Hematopoietic multipotent progenitor cell (in vitro differentiated cells): ENCODE measurements around the gene SAC3D1. TPM values are rescaled to one million over a fixed set of nuclear protein-coding genes. Genes with fewer than 3 reads are reported as not detected.

Source experiments
- DNase-seq, 3 donors: peaks; one replicate each; pipeline ENCODE4 v3.0.0-alpha.2; 2011 to 2015; ENCODE audit warnings: low read depth in 2 of 3, low spot score in 2 of 3
- total RNA-seq: library from RNA; depleted of rRNA; stranded (reverse); fragments of >200 nt; gene quantifications from one replicate; pipeline ENCODE4 v1.2.3, GENCODE V29; 2012

Gene SAC3D1
- total RNA-seq, 1 donor, result 12.4 TPM

DNA sequence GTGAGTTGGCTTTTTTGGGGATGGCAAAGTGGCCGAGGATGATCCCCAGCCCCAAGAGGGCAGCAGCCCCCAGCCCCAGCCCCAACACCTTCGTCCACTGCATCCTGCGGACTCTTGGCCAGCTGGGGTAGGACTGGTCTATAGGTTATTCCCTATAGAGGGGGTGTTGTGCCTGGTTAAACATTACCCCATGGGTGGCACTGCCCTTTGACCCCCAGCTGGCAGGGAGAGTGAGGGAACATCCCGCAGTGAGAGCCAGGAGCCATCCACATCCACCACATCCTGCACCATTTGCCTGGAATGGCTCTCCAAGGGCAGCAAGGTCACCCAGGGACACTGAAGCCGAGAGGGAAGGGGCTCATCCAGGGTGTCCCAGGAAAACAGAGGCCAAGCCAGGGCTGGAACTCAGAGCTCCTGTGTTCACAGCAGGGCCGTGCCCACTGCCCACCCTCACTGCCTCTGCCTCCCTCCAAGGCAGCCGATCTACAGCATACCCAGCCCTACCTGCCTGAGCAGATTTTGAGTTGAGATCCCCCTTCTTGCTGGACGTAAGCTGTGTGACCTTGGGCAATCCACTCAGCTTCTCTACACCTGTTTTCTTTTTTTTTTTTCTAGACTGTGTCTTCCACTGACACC lies 17.5 kb downstream of the SAC3D1 start, which contains the start of gene NAALADL1:
NAALADL1 (minus strand) TSS at position 135 of the 636 bp plus-strand sequence; CDS start at position 103, 32 bp downstream.
- DNase-seq, result no peak

DNA sequence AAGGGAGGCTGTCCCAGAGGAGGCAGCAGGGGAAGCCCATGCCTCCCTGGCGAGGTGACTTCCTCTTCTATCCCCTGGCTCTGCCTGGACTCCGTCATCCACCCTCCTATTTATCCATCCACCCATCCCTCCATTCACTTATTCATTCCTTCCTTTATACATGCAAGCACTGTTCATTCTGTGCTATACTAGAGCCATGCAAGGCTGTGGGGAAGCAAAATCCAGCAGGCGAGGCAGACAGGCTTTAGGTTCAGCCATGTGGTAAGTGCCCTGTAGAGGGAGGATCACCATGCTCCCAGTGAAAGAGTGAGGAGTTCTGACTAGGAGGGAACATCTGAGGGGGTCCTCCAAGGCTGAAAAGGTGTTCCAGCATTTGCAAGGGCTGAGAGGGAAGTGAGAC lies 18.5 kb downstream of the SAC3D1 start:
- DNase-seq, result no peak

DNA sequence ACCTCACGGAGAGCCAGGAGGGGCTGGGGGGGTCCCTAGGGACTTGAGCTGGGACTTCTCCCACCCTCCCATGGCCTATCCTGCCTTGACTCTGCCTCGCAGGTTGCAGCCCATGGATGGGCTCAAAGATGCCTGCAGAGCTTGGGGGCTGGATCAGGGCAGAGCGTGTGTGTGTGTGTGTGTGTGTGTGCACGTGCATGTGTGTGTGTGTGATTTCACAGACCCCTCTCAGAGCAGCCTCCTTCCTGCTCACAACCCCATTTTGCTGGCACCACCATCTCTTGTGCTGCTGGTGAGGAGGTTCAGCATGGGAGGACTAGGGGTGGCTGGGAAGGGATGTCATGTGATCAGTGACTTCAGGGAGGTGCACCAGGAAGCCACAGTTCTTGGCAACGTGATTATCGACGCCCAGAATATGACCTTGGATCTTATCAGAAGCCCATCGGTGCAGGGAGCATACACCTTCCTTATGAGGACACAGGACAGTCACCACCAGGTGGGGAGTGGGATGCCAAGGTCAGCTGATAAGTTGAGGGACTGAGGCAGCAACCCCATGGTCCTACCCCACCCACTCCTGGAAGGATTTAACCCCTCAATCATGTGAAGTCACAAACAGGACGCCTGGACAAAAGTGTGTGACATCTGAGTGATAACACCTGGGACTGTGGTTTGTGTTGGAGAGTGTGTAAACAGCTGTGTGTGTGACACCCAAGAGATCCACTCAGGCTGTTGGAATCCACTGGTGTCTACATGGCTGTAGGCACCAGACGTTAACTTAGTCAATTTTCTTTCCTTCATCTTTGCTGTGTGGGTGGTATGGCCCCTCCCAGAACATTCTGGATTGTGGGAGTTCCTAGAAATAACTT lies 19.2 kb downstream of the SAC3D1 start:
- DNase-seq, result no peak

DNA sequence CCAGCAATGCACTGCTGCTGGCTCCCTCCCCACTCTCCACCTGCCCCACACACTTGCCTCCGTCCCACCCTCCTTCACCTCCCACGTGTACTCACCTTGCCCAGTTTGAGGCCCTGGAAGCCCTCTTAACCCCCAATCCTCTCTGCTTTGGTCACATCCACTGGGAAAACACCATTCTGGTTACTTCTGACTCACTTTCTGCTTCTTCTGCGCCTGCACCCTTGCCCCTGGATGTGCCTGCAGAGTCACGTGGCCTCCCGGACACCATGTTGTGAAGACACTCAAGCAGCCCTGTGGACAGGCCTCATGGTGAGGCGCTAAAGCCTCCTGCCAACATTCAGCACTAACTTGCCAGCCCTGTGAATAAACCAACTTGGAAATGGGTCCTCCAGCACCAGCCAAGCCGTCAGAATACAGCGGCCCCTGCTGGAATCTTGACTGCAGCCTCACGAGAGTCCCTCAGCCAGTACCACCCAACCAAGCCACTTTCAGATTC lies 20.0 kb downstream of the SAC3D1 start:
- peak in 1 of 3 donors; percentile 27 for DNase-seq

DNA sequence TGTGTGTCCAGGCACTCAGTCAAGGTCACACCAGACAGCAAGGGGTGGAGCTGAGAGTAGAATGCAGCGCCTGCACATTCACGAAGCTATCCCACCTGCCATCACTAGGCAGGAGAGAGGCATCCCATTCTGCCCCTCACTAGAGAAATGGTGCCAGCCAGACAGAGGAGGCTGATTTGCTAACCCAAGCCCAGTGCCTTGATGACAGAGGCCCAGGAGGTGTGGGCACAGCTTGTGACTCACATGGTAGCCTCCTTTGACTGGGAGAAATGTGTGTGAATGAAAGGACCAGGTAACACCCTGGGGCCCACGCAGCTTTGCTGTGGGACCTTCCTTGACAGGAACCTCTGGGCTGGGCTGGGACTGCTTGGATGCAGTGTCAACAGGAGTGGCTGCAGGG lies 22.5 kb downstream of the SAC3D1 start:
- DNase-seq, result no peak

DNA sequence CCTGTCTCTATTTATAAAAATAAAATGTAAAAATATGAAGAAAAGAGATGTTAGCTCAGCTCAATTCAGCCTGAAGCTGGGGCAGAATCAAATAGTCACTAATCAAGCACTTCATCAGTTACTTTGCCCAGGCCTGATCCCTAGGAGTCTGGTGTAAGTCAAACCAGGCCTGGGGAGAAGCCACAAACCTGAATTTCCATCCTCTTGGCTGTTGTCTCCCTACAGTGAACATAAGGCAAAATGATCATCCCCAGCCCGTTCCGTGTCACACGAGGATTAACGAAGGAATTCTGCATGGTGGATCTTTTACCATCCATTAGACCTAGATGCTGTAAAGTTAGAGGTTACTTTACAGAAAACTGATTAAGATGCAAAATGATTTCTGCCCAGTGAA lies 23.8 kb downstream of the SAC3D1 start:
- DNase-seq, result no peak

DNA sequence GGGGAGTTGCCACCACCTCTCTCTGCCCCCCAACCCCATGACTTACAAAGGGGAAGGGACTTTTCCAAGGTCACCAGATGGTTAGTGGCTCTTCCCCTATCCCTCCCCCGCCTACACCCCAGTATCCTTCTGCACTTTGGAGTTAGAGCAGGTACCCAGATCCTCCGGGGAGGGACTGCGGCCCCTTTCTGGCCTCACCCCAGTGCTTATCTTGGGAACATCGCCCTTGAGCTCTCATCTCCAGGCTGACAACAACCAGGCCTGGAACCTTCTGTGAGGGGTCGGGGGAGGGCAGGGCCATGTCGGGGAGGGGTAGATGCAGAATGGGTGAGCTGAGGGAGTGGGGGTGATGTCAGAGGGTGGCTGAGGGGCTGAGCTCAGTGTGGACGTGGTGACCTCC lies 24.8 kb downstream of the SAC3D1 start:
- DNase-seq, result no peak

DNA sequence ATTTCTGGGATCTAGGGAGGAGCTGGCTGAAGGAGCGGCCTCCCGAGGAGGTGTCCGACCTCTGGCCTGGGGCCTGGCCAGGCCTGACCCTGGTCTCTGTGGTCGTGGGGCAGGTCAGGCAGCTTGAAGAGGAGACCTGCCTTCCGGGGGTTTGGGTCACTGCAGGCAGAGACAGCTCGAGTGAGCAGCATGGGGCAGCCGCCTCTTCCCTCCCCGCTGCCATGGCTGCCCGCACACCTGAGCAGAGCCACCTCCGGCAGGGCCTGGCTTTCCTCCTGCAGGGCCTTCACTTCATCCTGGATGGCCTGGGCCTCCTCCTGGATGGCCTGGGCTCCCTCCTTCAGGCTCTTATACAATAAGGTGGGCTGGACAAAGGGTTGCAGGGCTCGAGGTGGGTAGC lies 25.3 kb downstream of the SAC3D1 start:
- DNase-seq, result no peak

DNA sequence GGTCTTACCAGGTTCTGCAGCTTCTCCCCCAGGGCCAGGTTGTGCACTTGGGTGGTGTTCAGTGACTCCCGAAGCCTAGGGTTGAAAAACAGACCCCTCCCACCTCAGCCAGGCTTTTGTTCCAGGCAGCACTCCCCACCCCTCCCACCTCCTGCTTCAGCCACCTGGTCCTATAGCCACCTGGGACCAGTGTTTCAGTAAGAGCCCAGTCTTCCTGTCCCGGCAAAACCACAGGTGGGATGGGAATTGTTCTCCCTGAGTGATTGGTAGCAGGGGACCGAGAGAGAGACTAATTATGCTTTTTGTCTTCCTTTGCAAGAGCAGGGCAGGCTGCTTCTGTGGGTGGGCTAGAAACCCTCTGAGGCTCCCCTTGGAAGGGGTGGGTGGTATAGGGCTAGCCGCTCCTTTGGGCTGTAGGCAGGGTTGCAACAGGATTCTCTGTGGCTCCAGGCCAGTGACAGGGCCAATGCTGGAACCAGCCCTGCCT lies 25.8 kb downstream of the SAC3D1 start:
- DNase-seq, result no peak

DNA sequence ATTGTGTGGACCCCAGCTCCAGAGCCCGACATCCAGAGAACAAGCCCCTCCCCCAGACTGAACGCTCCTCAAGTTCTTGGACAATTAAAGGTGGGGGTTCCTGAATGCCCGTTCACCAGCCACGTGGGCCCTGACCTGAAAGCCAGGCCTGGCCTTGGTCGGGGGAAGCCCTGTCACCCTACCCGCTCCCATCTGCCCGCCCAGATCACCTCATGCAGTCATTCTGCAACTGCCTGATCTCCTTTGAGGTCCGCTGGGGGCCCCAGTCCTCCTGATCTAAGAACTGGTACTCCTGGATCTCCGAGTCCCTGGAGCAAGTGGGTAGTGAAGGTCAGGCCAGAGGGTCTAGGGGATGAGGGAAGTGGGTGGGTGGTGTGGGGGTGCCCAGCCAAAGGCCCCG lies 26.4 kb downstream of the SAC3D1 start:
- DNase-seq, result no peak

DNA sequence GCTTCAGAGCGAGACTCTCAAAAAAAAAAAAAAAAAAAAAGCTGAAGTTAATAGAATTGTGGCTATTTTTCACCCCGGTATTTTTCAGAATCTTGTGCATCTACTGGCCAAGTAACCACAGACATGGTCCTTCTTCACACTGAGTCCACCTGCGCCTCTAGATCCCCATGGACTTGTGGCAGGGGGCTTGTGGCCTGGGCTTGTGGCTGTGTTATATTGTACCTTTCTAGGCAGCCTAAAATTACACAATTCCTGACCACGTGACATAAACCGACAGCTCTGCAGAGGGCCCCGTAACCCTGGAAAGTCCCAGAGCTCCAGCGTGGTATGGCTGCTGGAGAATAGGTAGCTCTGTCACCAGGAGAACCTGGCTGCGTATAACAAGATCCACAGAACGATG lies 28.2 kb downstream of the SAC3D1 start:
- peak in 1 of 3 donors; percentile 41 for DNase-seq

DNA sequence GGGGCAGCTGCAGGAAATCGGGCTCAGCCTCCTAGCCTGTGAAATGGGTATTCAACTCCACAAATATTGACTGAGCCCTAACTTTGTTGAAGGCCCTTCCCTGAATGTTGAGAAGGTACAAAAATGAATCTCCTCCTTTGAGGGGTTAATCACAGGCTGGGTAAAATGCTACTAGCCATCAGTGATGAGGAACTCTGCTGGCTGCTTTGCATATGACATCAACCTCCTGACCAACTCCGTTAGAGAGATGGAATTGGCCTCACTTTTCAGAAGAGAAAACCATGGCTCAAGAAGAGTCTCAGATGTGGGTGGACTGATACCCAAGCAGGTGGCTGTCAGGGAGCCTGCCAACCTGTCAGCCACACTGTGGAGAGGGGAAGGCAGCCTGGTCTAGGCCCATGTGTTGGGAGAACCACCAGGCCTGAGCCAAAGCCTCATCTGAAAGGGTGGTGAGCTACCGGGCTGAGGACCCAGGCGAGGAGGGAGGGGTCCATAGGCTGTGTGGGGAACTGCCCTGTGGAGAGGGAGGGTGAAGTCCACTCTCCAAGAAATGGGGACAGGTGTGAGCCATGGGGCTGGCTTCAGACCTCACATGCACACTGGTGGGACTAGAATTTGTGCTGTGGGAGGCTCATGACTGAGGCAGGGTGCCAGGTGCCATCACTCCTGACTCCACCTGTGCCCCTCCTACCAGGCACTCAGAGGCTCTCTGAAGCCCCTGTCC lies 31.1 kb downstream of the SAC3D1 start:
- DNase-seq, result no peak

DNA sequence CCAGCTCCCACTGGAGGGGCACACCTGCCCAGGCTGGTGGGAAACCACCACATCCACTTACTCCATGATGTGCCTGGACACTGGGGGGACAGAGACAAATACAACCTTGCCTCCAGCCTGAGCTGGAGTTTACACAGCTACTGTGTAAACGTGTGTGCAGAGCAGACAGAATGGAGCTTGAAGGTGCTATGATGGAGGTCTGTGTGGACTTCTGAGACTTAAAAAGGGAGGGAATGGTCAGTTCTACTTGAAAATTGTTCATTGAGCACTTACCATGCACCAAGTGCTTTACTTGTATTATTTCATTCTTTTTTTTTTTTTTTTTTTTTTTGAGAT lies 31.6 kb downstream of the SAC3D1 start:
- DNase-seq, result no peak

DNA sequence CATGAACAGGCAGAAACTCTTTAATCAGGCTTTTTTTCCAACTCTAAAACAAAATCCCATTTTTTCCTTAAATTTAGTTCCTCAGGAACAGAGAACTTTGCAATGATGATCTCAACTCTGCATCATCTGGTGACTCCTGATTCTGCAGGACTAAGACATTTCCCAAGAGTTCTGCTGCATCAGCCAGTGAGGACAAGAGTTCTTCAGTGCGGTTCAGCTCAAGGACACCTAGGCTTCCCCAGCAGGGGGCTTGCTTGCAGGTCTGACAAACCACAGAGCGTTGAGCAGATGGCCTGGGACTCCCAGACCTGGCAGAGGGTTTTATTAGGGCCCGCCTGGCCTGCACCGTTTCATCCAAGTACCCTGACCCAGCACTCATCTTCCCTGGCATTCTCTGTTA lies 36.4 kb downstream of the SAC3D1 start:
- DNase-seq, result no peak

DNA sequence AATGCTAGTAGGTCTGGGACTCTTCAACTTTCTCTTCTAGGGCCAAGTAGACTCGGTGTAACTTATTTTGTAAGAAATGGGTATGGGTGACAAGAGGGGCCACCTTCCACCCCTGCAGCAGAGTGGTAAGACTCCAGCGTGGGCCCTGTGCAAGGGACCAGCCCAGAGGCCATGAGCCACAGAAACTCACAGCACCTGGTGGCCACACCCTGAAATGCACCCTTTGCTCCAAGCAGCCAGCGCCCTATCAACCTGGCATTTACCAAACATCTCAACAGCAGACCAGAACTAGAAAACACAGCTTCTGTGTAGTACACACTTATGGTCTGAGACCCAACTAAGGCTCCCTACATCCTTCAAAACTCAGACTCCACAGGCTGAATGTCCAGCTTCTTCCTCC lies 37.1 kb downstream of the SAC3D1 start:
- DNase-seq, result peak; percentile 44 to 82 (median 66)

DNA sequence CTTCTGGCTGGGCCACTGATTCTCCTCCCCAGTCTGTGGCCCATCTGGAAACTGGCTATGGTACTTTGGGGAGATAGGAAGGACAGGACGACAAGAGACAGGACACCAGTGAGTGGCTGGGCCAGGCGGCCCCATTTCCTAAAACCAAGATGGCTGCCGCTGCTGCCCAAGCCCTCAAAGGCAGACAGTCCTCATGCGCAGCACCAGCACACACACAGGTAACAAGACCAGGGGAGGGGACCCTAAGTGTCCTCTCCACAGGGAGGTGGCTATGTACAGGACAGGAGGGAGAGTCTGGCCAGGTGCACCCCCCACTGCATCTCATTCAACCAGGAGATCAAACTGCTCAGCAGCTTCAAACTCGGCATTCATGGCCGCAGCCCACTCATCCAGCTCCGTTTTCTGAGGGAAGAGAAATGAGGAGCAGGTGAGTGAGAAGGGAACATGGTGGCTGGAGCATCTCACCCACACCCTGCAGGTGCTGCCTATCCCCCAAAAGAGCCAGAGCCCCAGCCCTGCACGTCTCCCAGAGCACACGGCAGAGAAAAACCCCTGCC lies 37.9 kb downstream of the SAC3D1 start:
- DNase-seq, result no peak

DNA sequence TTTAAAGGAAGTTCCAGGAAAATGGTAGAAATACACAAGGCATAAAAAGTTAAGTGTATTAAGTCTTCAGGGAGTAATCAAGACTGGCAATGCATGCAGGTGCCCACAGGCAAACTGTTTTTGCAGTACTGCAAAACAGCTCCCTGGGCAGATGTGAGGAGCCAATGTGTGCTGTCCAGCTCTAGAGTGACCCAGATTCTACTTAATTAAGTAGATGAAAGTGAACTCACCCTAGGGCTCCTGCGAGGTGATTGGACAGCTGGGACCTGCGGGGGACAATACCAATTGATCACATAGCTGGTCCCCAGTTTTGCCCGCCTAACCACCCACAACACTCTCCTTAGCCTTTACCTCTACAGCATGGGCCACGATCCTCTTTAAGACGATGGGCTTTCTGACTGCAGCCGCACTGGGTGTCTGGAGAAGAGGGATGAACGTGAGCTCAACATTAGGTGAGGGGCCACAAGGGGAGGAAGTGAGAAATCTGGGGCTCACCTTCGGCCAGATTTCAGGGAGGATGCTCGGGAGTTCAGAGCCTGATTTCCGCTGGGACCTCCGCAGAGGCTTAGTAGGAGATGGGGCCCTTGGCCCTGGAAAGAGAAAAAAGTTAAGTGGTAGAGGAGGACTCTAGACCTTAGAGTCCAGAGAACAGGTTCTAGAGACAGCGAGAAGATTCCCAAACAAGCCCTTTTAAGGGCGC lies 42.3 kb downstream of the SAC3D1 start:
- no peak for DNase-seq

DNA sequence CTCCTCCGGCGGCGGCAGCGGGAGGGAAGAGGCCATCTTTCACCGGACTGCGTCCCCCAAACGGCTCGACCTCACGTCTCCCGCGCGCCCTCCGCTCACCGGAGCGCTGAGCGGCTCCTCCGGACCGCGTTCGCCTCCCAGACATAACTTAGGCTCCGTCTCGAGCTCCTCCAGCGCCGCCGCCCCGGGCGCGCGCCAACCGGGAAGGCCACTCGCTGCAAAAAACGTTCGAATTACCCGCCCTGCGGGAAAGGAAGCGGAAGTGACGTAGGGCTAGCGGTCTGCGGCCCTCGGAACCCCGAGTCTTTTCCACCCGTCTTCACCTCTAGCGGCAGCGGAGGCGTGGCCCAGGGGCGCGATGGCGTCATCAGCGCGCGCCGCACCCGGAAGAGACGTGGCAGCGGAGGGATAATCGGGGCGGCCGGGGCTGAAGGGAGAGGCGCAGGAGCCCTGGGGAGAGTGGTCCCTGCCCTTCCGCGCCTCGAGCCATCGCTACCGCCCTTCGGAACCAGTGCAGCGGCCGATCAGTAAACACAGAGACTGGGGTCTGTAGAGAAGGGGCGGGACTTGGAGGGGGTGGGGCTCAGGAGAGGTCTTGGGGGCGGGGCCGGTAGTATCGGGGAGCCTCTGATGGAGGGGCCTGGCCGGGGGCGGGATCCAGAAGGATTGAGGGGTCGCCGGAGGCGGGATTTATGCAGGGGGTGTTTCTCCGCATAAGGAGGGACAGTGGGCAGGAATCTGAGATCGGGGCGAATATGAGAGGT lies 43.0 kb downstream of the SAC3D1 start, which contains the start of the genes CDCA5 and ZFPL1:
CDCA5 (minus strand) TSS at position 207 of the 764 bp plus-strand sequence; CDS start at position 145, 62 bp downstream.
ZFPL1 (plus strand) TSS at position 389 of the 764 bp plus-strand sequence. CDS start 477 bp downstream, outside the sequence.
- DNase-seq, result peak; percentile 93 to 96 (median 93)
